Stimulated activated CD4-positive, alpha-beta T cell treated with anti-CD3 and anti-CD28 coated beads, TNF-alpha, amount 100 ng/mL, for 1 hour (primary cell): ENCODE data around the gene KLHL13.
"Not testable (repeated sequence)": the region's sequence is repeated elsewhere in the genome, so short reads cannot be mapped to it uniquely, and the experiment has no call there.

ENCODE experiments used
- DNase-seq, 3 donors: peaks; one replicate each; pipeline ENCODE4 v3.0.0-alpha.2; 2020; ENCODE audit warnings: low read depth in 3 of 3, low spot score in 1 of 3

KLHL13 gene

DNA sequence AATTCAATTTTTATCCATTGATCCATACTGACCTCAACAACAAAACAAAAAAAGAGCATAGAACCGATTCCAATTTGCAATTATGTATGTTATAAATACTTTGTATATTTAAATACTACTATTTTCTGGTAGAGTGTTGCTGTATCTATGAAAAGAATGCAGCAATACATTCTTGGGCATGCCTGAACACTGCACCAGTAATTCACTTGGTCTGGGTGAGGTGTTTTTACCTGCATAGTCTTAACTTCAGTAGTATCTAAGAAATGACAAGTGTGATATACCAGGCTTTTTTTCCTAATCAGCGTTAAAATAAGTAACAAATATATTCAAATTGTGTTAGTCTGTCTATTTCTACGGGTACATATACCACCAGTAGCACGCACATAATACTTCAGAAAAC lies 120.2 kb downstream of the KLHL13 start:
- DNase-seq, result no peak

DNA sequence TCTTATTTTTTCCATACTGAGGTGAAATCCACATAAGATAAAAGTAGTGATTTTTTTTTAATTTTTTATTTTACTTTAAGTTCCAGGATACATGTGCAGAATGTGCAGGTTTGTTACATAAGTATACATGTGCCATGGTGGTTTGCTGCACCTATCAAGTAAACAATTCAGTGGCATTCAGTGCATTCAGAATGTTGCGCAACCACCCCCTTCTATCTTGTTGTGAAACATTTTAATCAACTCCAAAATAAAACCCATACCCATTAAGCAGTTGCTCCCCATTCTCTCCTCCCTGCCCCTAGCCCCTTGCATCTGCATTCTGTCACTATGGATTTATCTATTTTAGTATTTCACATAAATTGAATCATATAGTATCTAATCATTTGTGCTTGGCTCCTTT lies 121.2 kb downstream of the KLHL13 start:
- no peak for DNase-seq

DNA sequence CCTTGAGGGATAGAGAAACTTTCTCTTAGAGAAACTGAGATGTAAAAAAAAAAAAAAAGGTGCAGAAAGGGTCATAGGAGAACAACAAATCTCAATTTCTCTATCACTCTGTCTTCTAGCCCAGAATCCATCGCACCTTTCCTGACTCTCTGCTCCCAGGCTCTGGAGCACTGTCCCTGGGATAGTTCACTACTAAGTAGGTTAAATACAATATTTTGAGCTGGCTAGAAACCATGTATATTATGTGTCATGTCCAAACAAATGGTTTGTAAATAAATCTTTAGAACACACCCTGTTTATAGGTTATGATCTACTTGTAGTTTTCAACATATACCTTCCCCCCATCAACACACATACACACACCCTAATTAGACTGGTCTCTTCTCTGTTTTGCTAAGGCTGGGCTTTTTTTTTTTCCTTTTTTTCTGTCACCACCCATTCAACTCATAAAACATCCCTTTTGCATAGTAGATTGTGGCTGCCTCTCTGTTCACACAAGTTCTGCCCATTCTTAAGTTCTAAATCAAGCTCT lies 124.4 kb downstream of the KLHL13 start:
- no peak for DNase-seq

GRCh38 chrX:117990438-117990837 lies 126.2 kb downstream of the KLHL13 start:
- DNase-seq, result no peak

GRCh38 chrX:117989512-117989911 lies 127.1 kb downstream of the KLHL13 start:
- DNase-seq, result no peak

GRCh38 chrX:117987373-117987772 lies 129.2 kb downstream of the KLHL13 start:
- DNase-seq, result no peak

DNA sequence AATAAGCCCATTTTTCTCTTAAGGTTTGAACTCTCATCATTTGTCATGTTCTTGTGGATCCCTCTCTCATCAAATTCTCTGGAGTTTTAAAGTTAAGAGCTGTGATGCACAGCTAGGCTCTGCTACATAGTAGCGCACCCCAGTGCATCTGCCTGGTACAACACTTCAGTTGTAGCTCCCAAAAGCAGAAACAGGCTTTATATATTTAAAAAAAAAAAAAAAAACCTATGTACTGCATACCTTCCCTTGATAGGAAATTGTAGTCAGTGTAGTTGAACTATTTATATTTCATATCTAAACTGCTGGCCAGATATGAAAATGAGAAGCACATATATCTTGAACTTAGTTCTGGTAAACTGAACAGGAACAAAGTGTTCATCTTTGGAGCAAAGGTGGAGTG lies 131.4 kb downstream of the KLHL13 start:
- DNase-seq, result no peak

- DNase-seq, result no peak
Measured at GRCh38 chrX:117982694-117983392, 133.8 kb downstream of the KLHL13 start.

DNA sequence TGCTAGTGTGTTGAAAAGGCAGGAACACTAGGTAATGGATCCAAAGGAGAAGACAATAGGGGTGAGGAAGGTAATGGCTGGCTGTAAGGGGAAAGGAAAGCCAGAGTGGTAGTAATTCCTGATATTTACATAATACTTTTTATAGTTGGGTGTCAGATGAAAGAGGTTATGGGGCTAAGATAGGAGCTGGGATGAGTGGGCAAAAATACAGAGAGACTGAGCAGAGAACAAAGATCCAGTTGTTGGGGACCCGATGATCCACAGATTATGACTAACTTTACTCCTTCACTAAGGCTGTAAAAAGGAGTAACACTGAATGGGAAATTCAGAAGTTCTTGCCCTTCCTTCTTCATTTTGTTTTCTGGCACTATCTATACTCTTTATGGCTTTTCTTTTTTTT lies 138.2 kb downstream of the KLHL13 start:
- DNase-seq, result no peak

- no peak for DNase-seq
Measured at GRCh38 chrX:117977526-117977925, 139.1 kb downstream of the KLHL13 start.

DNA sequence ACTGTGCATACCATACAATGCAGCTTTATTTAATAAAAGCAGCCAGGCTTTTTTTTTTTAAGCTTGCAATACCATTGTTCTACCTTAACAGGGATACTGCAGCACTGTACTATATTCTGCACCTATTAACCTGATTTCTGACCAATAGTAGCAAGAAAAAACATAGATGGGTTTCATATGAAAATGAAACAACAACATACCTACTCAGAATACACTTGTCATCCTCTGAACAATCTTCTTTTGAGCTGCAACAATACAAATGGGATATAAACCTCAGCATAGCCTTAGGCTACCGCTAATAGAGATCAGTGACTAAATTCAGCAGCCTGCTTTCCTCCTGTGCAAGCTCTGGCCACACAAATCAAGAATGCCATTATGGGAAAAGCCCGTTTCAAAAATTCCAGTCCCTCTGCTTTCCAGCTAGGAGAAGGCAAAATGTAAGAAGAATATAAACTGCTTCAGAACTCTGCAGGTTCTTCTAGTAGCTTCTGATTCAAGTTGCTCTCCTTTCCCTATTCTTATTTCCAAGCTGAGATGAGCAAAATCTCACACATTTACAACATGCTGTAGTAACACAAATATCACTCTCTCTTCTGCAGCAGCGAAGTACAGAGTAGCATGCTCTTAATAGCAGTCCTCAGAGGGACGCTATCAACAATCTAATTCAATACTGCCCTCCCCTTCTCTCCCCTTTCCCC lies 143.4 kb downstream of the KLHL13 start:
- DNase-seq, result no peak

- no peak for DNase-seq
Measured at GRCh38 chrX:117972711-117973109, 143.9 kb downstream of the KLHL13 start.

DNA sequence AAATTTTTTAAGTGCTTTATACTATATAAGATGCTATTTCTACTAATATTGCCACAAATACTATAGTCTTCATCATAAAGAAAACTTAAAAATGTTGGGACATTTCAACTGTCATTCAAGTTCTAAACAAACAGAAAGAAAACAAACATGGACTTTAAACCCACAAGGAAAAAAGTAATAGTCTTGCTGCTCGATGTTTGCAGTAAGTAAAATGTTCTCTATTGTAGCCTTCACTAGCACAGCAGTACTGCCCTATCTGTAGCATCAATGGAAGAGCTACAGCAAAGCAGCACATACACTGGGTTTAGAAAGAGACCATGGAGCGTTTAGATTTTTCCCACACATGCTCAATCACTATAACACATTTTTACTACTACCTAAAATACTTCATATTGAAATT lies 146.8 kb downstream of the KLHL13 start:
- DNase-seq, result no peak

GRCh38 chrX:117969328-117969727 lies 147.3 kb downstream of the KLHL13 start:
- no peak for DNase-seq

DNA sequence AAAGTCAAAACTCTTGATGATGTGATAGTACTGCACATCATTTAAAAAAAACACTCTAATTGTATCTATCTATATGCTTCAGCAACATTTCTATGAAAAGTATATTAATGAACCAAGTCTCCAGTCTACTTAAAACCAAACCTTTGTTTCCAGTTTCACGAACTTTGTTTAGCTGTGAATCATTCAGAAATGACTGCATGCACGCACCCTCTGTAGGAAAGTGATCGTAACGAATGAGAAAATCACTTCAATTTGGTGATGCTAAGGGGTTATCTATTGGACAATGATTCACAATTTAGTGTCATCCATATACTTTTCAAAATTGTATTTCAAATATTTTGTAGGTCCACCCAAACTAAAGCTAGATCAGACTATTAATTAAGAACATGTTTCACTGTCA lies 157.6 kb downstream of the KLHL13 start:
- DNase-seq, result no peak

GRCh38 chrX:117957128-117957527 lies 159.5 kb downstream of the KLHL13 start:
- no peak for DNase-seq

DNA sequence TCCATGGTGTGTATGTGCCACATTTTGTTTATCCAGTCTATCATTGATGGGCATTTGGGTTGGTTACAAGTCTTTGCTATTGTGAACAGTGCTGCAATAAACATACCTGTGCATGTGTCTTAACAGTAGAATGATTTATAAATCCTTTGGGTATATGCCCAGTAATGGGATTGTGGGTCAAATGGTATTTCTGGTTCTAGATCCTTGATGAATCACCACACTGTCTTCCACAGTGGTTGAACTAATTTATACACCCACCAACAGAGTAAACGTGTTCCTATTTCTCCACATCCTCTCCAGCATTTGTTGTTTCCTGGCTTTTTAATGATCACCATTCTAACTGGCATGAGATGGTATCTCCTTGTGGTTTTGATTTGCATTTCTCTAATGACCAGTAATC lies 177.3 kb downstream of the KLHL13 start:
- DNase-seq, result not testable (repeated sequence)

DNA sequence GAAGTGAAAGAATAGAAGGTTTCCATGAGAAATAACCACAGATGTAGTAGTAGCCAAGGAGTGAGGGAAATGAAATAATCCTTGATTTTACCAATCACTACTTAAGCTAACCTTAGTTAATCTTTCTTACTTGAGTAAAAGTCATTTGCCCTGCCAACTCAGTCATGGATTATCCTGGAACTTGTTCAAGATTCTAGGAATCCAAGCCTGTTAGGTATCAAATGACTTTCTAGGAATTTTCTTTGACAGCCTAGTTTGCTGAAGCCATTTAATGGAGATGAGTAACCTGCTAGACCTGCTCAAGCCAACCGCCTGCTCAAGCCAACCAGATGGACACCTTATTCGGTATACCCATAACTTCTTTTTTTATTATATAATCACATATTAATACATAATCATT lies 180.5 kb downstream of the KLHL13 start:
- no peak for DNase-seq

- DNase-seq, result not testable (repeated sequence)
Measured at GRCh38 chrX:117930116-117930515, 186.5 kb downstream of the KLHL13 start.

- no peak for DNase-seq
Measured at GRCh38 chrX:117919755-117920154, 196.9 kb downstream of the KLHL13 start.

- no peak for DNase-seq
Measured at GRCh38 chrX:117910216-117910615, 206.4 kb downstream of the KLHL13 start.

GRCh38 chrX:117898226-117898625 lies 218.4 kb downstream of the KLHL13 start:
- DNase-seq, result no peak

DNA sequence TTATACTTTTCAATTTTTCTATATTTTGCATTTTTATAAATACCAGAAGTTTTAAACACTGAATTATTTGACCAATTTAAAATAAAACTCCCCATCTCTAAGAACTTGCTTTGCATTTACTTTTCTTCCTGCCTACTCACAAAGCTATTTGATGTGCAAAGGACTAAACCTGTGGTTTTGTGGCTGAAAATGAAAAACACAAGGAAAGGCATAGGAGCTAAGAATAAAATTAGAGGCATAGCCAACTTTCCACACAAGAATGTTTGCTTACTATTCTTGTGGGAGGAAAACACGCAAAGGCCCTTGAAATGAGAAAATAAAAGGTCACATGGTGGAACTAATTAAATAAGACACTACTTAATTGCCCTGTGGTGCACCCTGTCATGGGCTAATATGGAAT lies 221.2 kb downstream of the KLHL13 start:
- DNase-seq, result no peak
